ENCODE measurements around the gene PADI3. TPM values are rescaled to one million over a fixed set of nuclear protein-coding genes. Genes with fewer than 3 reads are reported as not detected.

PADI3 gene
- total RNA-seq, 1 donor from 2014 or later = not detected

DNA sequence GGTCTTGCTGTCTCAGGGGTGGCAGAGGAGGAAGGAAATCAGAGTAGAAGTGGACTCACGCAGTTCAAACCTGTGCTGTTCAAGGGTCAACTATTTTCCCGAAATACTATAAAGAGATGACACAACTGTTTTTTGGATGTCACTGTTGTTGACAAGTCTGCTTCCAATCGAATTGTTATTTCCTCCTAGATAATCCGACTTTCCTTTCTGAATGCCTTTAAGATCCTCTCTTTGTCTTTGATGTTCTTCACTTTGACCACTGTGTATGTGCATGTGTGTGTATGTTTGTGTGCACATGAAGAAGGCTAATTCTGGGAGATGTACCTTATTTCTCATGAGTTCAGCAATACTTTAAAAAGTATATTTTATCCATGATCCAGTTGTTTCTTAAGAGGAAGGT lies 80.7 kb downstream of the PADI3 start:
- H3K9me3 Mint-ChIP-seq = no peaks in the 10 kb centered on the region
- H3K4me1 Mint-ChIP-seq (ENCODE audit: low read depth) = no peaks in the 10 kb centered on the region
- H3K4me3 Mint-ChIP-seq = no peak overlapping the region
- H3K27ac Mint-ChIP-seq = no peak overlapping the region
- H3K27me3 Mint-ChIP-seq (ENCODE audit: insufficient read depth) = peaks cover 2% of the 10 kb centered on the region
- no peaks in the 10 kb centered on the region for H3K36me3 Mint-ChIP-seq (ENCODE audit: low read depth)
- no peak for DNase-seq (ENCODE audit: low spot score)
- intact Hi-C loops (cut with micrococcal nuclease) = no loop called here

DNA sequence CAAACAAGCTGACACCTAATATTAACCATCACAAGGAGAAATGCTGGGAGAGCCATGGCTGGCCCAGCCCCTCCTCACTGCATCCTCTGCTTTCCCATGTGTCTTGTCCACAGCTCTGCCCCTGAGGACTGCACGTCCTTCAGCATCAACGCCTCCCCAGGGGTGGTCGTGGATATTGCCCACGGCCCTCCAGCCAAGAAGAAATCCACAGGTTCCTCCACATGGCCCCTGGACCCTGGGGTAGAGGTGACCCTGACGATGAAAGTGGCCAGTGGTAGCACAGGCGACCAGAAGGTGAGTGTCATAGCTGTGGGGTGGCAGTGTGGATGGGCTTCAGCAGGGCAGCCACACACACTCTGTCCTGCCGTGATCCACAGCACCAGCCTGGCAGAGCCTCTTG lies 82.0 kb downstream of the PADI3 start:
- intact Hi-C loops (cut with micrococcal nuclease) = no loop called here
- H3K9me3 Mint-ChIP-seq = no peaks in the 10 kb centered on the region
- peaks cover 2% of the 10 kb centered on the region for H3K27me3 Mint-ChIP-seq (ENCODE audit: insufficient read depth)

DNA sequence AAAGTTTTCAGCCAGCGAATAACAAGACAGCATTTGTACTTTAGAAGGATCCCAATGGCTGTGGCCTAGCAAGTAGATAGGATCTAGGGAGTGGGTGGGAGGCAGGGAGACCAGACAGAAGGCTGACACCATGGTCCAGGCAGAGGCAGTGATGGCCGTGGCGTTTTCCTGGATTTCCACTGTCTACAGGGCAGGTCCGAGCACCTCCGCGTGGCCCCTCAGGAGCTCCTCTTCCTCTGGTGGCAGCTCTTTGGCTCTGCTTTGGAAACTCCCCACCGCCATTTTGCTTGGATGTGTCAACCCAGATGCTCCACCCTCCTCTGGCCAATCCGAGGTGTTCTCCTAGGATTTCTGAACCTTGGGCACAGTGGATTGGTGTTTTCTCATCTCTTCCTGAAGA lies 84.2 kb downstream of the PADI3 start:
- no peaks in the 10 kb centered on the region for H3K36me3 Mint-ChIP-seq (ENCODE audit: low read depth)
- intact Hi-C loops (cut with micrococcal nuclease) = no loop called here
- H3K9me3 Mint-ChIP-seq = no peaks in the 10 kb centered on the region
- H3K4me3 Mint-ChIP-seq = no peak overlapping the region
- H3K4me1 Mint-ChIP-seq (ENCODE audit: low read depth) = peaks cover 5% of the 10 kb centered on the region
- H3K27ac Mint-ChIP-seq = no peak overlapping the region
- H3K27me3 Mint-ChIP-seq (ENCODE audit: insufficient read depth) = peaks cover 6% of the 10 kb centered on the region
- DNase-seq (ENCODE audit: low spot score) = no peak

More for the DNA sequence above, 82.0 kb downstream of the PADI3 start:
- Mint-ChIP-seq H3K27ac (no peak overlapping the region), H3K36me3 (ENCODE audit: low read depth) (no peaks in the 10 kb centered on the region), H3K4me1 (ENCODE audit: low read depth) (no peaks in the 10 kb centered on the region), H3K4me3 (no peak overlapping the region)
- DNase-seq (ENCODE audit: low spot score) = no peak

Other genes with a start within 250 kb of the PADI3 start
- gene ATP13A2, start 237.2 kb upstream of the PADI3 start, total RNA-seq = 48.3 and 56.4 TPM in 2 replicates
- gene SDHB, start 195.1 kb upstream of the PADI3 start, total RNA-seq = 131 and 137 TPM in 2 replicates
- gene PADI2, start 129.6 kb upstream of the PADI3 start, total RNA-seq = 0.07 TPM in 1 of 2 replicates, not detected in the other
- not detected in 2 replicates for gene PADI1, start 44.0 kb upstream of the PADI3 start, total RNA-seq
- gene PADI4, start 59.1 kb downstream of the PADI3 start, total RNA-seq = 0.17 TPM in 1 of 2 replicates, not detected in the other
- not detected in 2 replicates for gene PADI6, start 123.1 kb downstream of the PADI3 start, total RNA-seq
- 238 and 246 TPM in 2 replicates for gene RCC2, start 190.6 kb downstream of the PADI3 start, total RNA-seq